NCI-H345 (cell line): Measurements from ENCODE around the gene EXOC3.
"Not testable (repeated sequence)": the region's sequence is repeated elsewhere in the genome, so short reads cannot be mapped to it uniquely, and the experiment has no call there.

Experiments used
- DNase-seq: peaks from one replicate; lab custom pipeline; 2025; lab: John Stamatoyannopoulos, UW

Gene EXOC3

GRCh38 chr5:473551-474192 is 30.7 kb downstream of the EXOC3 start:
- DNase-seq, result peak; percentile 24

GRCh38 chr5:474232-474839 is 31.4 kb downstream of the EXOC3 start:
- DNase-seq, result not testable (repeated sequence)

- DNase-seq, result no peak
These were observed 32.1 kb downstream of the EXOC3 start for GRCh38 chr5:474840-475661.

GRCh38 chr5:475704-476101 is 32.7 kb downstream of the EXOC3 start:
- no peak for DNase-seq

- DNase-seq, result no peak
These were observed 33.3 kb downstream of the EXOC3 start for GRCh38 chr5:476102-476813.

- no peak for DNase-seq
These were observed 33.8 kb downstream of the EXOC3 start for GRCh38 chr5:476814-477175.

- DNase-seq, result no peak
These were observed 34.3 kb downstream of the EXOC3 start for GRCh38 chr5:477247-477646.

GRCh38 chr5:477871-478270 is 34.9 kb downstream of the EXOC3 start:
- no peak for DNase-seq

- no peak for DNase-seq
These were observed 35.5 kb downstream of the EXOC3 start for GRCh38 chr5:478369-478981.

GRCh38 chr5:478982-479535 is 36.1 kb downstream of the EXOC3 start:
- no peak for DNase-seq

GRCh38 chr5:479566-480319 is 36.8 kb downstream of the EXOC3 start:
- DNase-seq, result no peak

GRCh38 chr5:481347-481746 is 38.4 kb downstream of the EXOC3 start:
- DNase-seq, result no peak

GRCh38 chr5:482021-482420 is 39.0 kb downstream of the EXOC3 start:
- DNase-seq, result no peak

- no peak for DNase-seq
These were observed 39.5 kb downstream of the EXOC3 start for GRCh38 chr5:482506-482905.

- DNase-seq, result no peak
These were observed 40.0 kb downstream of the EXOC3 start for GRCh38 chr5:483011-483410.

GRCh38 chr5:483434-484140 is 40.6 kb downstream of the EXOC3 start:
- DNase-seq, result no peak

GRCh38 chr5:484556-484955 is 41.6 kb downstream of the EXOC3 start:
- no peak for DNase-seq

GRCh38 chr5:485113-485945 is 42.4 kb downstream of the EXOC3 start:
- no peak for DNase-seq

- DNase-seq, result no peak
These were observed 43.0 kb downstream of the EXOC3 start for GRCh38 chr5:485946-486491.
